Measurements from ENCODE around the gene DIS3L2.
A peak's percentile ranks its signal among the peaks of the same experiment; 100 is the strongest.
"Not testable (repeated sequence)": the region's sequence is repeated elsewhere in the genome, so short reads cannot be mapped to it uniquely, and the experiment has no call there.

DIS3L2 gene

DNA sequence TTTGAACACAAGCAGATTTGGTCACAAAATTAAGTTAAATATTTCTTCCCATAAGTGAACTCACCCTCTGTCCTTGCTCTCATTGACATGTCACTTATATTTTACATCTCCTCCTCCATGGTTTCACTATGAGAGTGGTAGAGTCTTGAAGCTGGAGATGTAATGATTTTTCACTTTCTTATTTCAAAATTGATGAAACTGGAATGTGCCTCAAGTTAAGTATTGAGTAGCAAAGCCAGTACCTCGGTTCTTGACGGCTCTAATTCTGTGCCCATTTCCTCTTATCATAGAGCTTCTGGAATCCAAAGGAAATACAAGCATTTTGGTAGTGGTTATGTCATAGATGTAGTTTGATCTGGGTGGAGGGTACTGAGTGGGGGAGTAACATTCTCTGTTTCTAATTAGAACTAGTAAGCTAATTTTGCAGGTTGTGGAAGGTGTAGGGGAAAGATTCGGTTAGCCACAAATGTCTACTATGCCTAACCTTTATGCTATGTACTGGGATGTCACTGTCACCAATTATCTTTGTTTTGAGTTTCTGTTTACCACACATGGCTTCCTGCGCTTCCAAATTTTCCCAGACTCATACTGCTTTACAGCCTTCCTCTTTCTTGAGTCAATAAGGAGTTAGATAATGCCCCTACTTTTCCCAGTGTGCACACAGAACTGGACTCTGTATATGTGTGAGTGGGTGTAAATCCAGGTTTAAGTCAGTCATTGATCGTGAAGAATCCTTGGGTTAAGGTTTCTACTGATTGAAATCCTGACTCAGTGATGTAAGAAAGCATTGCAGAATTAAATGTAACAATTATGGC is 96.8 kb downstream of the DIS3L2 start:
- DNase-seq (ENCODE audit: low read depth), result no peak

DNA sequence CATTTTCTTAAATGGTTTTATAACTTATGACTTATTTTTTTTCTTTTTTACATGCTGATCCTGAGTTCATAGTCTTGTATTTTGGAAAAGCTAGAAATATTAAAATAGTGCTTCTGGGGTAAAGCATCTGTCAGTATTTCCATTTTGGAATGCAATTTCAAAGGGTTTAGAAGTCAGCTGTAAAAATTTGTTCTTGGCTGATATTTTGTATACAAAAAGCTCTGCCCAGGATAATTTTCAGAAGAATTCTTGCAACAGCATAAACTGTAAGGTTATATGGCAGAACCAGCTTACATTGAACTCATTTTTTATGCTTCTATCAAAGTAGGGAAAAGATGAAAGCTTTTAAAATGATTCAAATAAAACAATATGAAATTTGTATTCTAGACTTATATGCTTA is 97.4 kb downstream of the DIS3L2 start:
- no peak for DNase-seq (ENCODE audit: low read depth)

DNA sequence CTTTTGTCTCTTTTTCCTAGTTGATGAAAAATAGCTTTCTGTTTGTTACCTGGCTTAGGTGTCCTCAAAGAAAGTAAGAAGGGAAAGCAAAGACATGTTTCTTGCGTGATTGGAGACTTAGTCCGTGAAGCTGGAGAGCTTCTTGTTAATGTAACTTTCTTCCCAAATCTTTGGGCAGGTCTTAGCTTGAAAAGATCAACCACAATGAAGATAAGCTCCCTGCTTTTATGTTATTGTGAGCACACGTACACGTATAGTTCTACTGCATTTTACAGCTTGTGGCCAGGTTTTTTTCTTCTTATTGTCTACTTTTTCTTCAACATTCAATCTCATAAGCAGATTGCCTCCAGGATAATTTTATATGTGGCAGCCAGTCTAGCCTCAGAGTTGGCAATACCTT is 99.8 kb downstream of the DIS3L2 start:
- DNase-seq (ENCODE audit: low read depth), result no peak

DNA sequence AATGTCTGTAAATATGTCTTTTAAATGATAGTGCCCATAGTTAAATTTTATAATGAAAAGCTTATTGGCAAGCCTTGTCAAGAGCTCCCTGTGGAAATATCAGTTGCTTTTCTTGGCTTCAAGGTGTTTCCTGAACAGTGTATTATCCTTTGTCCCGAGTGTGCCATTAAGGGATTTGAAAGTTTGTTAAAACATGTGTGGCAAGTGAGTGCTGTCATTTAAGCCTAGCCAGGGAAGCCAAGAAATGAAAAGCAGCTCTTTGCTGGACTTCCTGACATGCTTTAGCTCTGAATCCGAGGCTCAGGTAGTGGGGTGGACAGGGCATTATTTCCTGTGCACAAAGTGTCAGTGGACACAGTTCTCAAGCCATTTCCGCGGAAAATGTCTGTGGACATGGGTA is 111.5 kb downstream of the DIS3L2 start:
- DNase-seq (ENCODE audit: low read depth), result no peak

DNA sequence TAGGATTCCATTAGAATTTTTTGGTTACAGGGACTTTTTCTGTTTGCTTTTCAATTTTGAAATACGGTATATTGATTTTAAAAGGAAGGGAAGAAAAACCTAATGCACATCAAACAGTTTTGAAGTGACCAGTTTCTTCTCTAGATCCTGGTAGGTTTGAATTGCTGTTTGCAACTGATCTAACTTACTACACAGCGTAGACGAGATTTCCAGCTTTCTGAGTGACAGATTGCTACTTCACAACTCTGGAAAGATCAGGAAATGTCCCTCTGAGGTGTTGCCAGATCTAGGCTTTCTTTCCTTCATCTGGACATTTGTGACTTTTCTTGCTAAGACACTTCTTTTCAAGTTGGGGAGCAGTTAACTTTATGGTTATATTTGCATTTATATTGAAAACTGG is 112.2 kb downstream of the DIS3L2 start:
- DNase-seq (ENCODE audit: low read depth), result no peak

DNA sequence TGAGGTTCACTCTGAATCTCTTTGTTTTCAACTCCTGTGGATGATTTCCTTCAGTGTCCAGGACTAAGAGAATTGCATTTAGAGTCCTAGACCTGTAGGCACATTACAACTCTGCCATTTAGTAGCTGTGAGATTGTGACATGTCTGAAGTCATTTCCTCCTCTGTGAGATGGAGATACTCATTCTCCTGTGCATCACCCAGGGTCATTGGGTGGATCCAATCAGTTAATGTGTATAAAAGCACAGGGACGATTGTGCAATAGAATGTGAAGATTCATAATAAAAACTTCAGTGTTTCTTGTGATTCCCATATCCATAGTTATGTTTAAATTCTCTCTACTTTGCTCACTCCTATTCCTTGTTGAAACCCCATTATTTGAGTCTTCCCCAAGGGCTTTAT is 113.6 kb downstream of the DIS3L2 start:
- DNase-seq (ENCODE audit: low read depth), result peak; percentile 81

DNA sequence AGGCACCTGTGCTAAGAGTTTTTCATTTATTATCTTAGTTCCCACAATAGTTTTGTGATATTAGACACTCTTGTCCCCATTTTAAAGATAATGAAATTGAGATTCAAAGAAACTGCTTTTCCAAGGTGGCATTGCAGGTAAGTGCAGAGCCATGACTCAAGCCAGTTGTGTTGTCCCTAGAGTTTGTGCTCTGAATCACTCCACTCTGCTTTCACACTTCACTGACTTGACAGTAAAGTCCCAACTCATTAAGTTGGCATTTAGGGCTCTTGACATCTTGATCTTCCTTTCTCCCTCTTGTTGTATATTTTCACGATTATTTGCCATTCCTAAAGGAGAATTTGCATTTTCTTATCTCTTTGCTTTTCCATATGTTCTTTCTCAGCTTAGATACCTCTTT is 114.3 kb downstream of the DIS3L2 start:
- DNase-seq (ENCODE audit: low read depth), result no peak

DNA sequence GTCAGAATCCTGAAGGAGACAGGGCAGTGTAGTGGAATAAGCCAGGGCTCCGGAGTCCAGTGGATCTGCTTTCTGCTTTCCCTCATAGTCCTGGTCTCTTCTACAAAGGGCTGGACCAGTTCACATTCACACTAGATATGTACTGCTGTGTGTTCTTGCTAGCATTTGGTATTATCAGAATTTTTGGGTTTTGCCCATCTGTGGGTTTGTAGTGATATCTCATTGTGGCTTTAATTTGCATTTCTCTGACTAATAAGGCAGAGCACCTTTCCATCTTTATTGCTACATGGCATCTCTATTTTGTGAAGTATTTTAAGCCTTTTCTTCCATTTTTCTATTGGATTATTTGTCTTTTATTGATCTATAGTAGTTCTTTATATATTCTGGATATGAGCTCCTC is 114.8 kb downstream of the DIS3L2 start:
- DNase-seq (ENCODE audit: low read depth), result no peak

DNA sequence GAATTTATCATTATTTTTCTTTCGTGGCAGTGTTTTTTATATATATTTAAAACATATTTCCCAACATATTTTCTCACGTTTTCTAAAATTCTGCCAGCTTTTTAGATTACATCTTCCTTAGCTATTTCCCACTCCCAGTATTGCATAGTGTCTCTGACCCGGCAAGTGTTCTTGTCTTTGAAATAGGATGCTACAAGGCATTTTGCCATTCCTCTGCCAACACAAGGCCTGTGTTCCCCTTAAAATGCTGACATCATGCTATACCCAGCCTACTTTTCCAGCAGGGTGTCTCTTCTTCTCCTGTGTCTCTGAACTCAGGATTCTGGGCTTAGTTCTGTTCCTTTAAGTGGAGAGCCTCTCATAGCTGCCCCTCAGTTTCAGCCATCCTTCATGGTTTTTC is 115.2 kb downstream of the DIS3L2 start:
- DNase-seq (ENCODE audit: low read depth), result peak; percentile 28

DNA sequence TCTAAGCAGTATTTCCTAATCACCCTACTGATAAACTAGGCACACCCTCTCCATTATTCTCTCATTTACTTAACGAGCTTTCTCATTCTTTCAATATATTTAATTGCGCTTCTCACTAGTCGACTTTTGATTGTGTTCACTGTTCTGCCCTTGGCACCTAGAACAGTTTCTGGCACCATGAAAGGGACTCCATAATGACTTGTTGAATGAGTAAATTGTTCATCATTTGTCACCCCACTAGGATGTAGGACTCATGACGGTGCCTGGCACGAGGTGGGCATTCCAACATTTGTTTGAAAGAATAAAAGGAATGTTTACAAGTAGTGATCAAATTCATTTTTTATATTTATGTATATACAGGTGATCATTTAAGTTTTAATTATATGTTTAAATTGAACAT is 123.7 kb downstream of the DIS3L2 start:
- no peak for DNase-seq (ENCODE audit: low read depth)

DNA sequence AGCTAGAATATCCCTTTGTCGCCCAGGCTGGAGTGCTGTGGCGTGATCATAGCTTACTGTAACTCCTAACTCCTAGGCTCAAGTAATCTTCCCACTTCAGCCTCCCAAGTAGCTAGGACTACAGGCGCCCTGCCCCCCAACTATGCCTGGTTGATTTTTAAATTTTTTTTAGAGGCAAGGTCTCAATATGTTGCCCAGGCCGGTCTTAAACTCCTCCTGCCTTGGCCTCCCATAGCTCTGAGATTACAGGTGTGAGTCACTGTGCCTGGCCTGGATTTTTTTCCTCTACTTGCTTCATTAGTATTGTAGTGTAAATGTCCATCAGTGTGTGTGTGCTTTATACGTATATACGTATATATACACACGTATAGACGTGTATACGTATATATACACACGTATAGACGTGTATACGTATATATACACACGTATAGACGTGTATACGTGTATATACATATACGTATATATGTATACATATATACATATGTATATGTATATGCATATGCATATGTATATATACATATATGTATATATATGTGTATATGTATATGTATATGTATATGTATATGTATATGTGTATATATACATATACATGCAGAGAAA is 124.4 kb downstream of the DIS3L2 start:
- peak; percentile 40 for DNase-seq (ENCODE audit: low read depth)

DNA sequence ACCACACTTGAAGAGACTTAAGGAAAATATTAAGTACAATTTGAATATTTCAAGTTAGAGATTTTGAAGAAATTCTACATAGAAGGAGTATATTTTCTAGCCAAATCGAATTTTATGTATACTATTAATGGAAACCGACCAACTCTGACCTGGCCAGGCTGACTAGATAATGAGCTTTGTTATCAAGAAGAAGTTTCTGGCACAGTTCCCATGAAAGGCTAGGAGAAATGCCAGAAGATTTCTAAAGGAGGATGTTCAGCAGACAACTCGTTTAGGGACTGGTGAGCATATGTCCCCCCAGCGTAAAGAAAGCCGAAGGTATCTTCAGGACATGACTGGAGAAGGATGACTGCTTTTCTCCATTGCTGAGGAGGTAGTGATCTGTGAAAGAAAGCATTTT is 127.3 kb downstream of the DIS3L2 start:
- peak; percentile 20 for DNase-seq (ENCODE audit: low read depth)

DNA sequence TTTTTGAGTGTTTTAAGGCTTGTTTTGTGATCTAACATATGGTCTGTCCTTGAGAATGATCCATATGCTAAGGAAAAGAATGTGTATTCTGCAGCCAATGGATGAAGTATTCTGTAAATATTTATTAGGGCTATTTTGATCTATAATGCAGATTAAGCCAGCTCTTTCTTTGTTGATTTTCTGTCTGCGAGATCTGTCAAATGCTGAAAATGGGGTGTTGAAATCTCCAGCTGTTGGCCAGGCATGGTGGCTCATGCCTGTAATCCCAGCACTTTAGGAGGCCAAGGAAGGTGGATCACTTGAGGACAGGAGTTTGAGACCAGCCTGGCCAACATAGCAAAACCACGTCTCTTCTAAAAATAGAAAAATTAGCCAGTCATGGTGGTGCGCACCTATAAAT is 132.7 kb downstream of the DIS3L2 start:
- DNase-seq (ENCODE audit: low read depth), result no peak

DNA sequence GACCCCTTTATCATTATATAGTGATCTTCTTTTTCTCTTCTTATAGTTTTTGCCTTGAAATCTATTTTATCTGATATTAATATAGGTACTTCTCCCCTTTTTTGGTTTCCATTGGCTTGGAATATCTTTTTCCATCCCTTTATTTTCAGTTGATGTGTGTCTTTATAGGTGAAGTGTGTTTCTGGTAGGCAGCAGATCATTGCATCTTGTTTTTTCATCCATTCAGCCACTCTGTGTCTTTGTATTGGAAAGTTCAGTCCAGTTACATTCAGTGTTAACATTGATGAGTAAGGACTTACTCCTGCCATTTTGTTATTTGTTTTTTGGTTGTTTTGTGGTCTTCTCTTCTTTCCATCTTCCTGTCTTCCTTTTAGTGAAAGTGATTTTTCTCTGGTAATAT is 133.4 kb downstream of the DIS3L2 start:
- no peak for DNase-seq (ENCODE audit: low read depth)

DNA sequence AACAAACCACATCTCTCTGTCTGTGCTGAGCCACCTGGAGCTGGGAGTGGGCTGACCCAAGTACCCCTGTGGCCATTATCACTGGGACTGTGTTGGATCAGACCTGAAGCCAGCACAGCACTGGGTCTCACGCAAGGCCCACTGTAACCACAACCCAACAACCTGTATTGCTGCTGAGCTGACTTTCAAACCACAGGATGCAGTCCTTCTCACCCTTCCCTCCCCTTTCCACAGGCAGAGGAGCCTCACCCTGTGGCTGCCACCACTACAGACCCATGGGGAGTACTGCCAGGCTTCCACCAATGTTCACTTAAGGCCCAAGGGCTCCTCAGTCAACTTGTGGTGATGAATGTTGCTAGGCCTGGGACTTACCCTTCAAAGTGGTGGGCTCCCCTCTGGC is 135.7 kb downstream of the DIS3L2 start:
- DNase-seq (ENCODE audit: low read depth), result no peak

DNA sequence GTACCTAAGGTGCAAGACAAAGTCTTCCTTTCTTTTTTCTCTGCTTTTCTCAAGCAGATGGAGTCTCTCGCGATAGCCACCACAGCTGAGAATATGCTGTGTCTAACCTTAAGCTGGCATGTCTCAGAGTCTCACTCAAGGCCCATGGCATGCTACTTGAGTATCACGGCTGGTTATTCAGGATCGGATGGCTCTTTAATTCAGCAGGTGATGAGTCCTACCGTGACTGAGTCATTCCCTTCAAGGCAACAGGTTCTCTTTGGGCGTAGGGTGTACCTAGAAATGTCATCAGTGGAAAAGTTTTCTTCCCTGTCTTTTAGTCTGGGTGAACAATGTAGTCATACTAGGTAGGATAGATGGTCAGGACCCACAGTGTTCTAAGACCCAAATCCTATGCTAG is 136.2 kb downstream of the DIS3L2 start:
- DNase-seq (ENCODE audit: low read depth), result no peak

DNA sequence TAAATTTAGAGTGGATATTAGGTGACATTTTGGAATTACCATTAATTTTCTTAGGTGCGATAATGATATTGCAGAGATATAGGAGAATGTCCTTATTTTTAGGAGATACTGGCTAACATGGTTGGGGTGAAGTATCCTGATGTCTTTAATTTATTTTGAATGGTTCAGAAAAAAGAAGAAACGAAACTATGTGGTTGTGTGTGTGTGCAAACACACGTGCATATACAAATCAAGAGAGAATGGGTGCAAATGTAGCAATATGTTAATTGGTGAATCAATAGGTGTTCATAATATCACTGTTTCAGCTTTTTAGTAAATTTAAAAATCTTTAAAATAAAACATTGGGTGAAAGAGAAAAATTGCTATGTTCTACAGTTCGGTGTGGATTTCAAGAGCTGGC is 140.9 kb downstream of the DIS3L2 start:
- DNase-seq (ENCODE audit: low read depth), result no peak

DNA sequence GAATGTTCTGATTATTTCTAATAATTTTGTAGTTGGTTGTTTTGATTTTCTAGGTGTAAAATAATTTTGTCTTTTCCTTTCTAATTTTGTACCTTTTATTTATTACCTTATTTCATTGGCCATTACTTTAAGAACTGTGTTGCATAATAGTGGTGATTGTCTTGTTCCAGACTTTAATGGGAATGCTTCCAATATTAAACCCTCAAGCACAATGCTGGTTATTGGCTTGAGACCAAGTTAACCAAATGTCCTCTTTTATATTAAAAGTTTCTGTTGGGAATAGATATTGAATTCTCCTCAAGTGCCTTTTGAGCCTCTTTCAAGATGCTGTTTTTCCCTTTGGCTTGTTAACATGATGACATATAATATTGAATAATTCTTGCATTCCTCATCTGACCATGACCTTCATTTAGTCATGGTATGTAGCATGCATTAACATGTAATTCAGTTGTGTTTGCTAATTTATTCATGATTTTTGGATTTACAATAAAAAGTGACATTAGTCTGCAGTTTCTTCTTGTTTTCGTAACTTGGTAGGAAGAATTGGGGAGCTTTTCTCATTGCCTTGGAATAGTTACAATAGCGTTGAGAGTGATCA is 141.7 kb downstream of the DIS3L2 start:
- peak; percentile 57 for DNase-seq (ENCODE audit: low read depth)

DNA sequence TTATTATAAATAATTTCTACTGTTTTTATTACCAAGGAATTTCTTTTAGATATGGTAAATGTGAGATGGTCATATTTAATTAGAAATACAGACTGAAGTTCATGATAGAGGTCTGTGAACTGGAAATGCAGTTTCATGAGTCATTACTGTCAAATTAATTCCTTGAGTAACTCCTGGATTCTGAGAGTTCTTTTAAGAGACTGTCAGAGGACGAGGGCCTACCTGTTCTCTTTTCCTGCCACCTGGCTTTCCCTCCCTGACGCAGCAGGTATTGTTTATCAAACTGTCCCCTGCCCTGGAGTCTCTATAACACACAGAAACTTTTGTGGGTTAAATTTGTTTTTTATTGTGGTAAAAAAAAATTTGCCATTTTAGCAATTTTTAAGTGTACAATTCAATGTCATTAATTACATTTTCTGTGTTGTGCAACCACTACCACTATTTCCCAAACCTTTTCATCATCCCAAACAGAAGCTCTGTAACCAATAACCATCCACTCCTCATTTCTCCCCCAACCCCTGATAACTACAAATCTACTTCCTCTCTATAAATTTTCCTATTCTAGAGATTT is 142.6 kb downstream of the DIS3L2 start:
- DNase-seq (ENCODE audit: low read depth), result peak; percentile 47

DNA sequence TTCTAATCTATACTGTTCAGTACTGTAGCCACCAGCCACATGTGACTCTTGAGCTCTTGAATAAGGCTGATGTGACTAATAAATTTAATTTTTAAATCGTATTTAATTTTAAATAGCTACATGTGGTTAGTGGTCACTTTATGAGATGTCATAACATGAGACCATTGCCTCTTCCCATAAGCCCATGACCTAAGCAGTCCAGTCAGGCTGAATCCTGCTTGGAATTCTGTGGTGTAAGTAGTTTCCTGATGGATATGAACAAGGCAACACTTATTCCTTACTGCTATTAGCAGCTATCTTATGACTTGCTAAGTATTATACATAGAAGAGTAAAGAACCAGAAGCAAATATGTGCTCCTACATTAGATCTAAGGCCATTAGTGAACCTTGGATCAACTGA is 150.0 kb downstream of the DIS3L2 start:
- DNase-seq (ENCODE audit: low read depth), result no peak

DNA sequence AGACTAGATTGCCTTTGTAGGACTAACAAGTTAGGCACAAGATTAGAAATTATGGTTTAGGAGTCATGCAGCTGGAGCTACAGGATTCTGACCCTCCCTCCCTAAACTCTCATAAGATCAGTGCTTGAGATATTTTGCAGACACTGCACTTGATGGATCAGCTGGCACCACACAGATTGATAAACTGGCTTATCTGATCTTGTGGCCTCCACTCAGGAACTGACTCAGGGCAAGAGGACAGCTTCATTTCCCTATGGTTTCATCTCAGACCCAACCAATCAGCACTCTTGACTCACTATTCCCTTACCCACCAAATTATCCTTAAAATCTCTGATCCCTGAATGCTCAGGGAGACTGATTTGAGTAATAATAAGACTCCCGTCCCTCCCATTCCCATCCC is 152.3 kb downstream of the DIS3L2 start:
- DNase-seq (ENCODE audit: low read depth), result peak; percentile 53

DNA sequence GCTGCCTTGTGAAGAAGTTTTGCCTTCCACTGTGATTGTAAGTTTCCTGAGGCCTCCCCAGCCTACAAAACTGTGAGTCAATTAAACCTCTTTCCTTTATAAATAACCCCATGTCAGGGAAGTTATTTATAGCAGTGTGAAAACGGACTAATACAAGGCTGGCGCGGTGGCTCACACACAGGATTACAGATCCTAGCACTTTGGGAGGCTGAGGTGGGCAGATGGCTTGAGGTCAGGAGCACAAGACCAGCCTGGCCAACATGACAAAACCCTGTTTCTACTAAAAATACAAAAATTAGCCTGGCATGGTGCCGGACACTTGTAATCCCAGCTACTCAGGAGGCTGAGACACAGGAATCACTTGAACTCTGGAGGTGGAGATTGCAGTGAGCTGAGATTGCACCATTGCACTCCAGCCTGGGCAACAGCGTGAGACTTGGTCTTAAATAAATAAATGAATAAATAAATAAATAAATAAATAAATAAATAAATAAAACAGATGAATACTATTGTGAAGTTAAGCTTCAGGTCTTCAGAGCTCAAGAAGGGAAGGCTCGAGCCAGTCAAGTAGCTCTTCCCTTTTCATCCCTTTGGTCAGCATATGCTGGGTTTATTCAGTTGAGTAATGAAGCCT is 154.3 kb downstream of the DIS3L2 start:
- not testable (repeated sequence) for DNase-seq (ENCODE audit: low read depth)

DNA sequence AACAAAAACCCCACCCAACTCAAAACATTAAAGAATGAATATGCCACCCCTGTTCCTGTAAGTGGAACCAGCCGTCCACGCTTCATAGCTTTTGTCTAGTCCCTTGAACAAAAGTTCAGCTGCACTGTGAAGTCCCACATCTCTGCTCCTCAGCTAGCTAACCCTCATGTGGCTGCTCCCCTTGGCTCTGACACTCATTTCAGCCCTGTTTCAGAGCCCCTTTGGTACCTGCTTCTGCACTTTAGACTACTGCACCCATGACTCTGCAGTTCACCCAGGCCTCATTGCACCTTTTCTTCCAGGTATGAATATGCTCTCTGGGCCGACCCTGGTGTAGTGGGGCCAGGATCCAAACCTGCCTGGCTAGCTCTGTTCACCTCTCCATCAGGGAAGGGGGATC is 155.3 kb downstream of the DIS3L2 start:
- no peak for DNase-seq (ENCODE audit: low read depth)
